ENCODE measurements around the gene PRSS33.
A peak's percentile ranks its signal among the peaks of the same experiment; 100 is the strongest.

The PRSS33 gene

GRCh38 chr16:2774161-2774891, 13.0 kb downstream of the PRSS33 start:
- intact Hi-C loops (cut with micrococcal nuclease) = no loop called here
- Mint-ChIP-seq H3K27me3 (no peaks in the 10 kb centered on the region), H3K27ac (peak overlapping the region; percentile 99), H3K4me1 (ENCODE audit: low read depth) (peaks cover 83% of the 10 kb centered on the region), H3K9me3 (no peaks in the 10 kb centered on the region), H3K36me3 (ENCODE audit: low read depth) (peaks cover 90% of the 10 kb centered on the region), H3K4me3 (no peak overlapping the region)

- no peaks in the 10 kb centered on the region for H3K9me3 Mint-ChIP-seq
- intact Hi-C loops (cut with micrococcal nuclease) = no loop called here
- H3K27ac Mint-ChIP-seq = peak overlapping the region; percentile 26
- H3K27me3 Mint-ChIP-seq = no peaks in the 10 kb centered on the region
- H3K36me3 Mint-ChIP-seq (ENCODE audit: low read depth) = peaks cover 95% of the 10 kb centered on the region
- no peak overlapping the region for H3K4me3 Mint-ChIP-seq
- peaks cover 83% of the 10 kb centered on the region for H3K4me1 Mint-ChIP-seq (ENCODE audit: low read depth)
These were observed 14.0 kb downstream of the PRSS33 start for GRCh38 chr16:2773188-2773968.

GRCh38 chr16:2771496-2772402, 15.6 kb downstream of the PRSS33 start:
- intact Hi-C loops (cut with micrococcal nuclease) = no loop called here
- no peaks in the 10 kb centered on the region for H3K27me3 Mint-ChIP-seq
- H3K4me3 Mint-ChIP-seq = no peak overlapping the region
- H3K4me1 Mint-ChIP-seq (ENCODE audit: low read depth) = peaks cover 94% of the 10 kb centered on the region
- peaks cover 95% of the 10 kb centered on the region for H3K36me3 Mint-ChIP-seq (ENCODE audit: low read depth)
- H3K27ac Mint-ChIP-seq = peak overlapping the region; percentile 26
- H3K9me3 Mint-ChIP-seq = no peaks in the 10 kb centered on the region

DNA sequence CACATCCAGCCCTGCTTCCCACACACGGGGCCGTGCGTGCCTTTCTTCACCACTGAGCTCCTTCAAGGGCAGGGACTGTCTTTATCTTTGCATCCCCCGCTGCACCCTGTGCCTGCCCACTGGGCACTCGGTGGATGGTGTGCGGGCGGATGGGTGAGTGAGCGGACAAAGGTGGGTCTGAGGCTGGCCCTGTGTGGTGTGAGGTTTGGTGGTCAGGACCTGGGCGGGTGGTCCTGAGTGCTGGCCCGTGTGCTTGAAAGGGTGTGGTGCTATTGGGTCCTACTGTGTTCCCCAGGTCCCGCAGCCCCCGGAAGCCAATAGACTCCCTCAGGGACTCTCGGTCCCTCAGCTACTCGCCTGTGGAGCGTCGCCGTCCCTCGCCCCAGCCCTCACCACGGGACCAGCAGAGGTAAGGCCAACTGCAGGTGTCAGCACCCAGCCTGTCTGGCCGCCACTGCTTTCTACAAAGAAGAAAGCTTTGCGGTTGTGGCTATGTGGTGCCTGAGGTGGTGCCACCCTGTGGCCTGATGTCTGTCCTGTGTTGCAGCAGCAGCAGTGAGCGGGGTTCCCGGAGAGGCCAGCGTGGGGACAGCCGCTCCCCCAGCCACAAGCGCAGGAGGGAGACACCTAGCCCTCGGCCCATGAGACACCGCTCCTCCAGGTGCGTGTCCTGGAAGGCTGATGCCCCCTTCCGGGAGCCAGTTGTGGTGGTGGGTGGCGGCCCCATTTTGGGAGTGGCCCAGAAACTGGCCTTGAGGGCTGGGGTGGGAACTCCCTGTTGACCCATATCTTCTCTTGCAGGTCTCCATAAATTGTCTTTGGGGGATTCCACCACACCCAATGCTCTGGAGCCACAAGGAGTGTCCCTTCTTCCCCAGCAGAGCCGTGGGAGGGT, 17.1 kb downstream of the PRSS33 start:
- H3K36me3 Mint-ChIP-seq (ENCODE audit: low read depth) = peaks cover 100% of the 10 kb centered on the region
- intact Hi-C loops (cut with micrococcal nuclease) = no loop called here
- no peaks in the 10 kb centered on the region for H3K27me3 Mint-ChIP-seq
- peaks cover 87% of the 10 kb centered on the region for H3K4me1 Mint-ChIP-seq (ENCODE audit: low read depth)
- H3K27ac Mint-ChIP-seq = peak overlapping the region; percentile 31
- H3K9me3 Mint-ChIP-seq = no peaks in the 10 kb centered on the region
- H3K4me3 Mint-ChIP-seq = no peak overlapping the region

DNA sequence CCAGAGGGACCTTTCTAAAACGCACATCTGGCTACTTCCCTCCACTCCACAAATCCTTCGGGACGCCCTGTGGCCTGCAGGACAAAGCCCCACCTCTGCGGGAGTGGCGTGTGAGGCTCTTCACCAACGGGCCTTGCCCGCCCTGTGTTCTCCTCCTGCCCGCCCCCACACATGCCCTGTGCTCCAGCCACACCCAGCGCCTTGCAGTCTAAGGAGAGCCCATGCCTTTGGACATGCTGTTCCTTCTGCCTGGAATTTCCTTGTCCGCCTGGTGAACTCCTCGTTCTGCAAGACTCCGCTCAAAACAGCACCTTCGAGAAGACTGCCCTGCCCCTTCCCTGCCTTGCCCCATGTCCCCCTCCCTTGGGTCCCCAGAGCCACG, 17.7 kb downstream of the PRSS33 start:
- intact Hi-C loops (cut with micrococcal nuclease) = no loop called here
- Mint-ChIP-seq H3K27ac (peak overlapping the region; percentile 25), H3K4me1 (ENCODE audit: low read depth) (peaks cover 80% of the 10 kb centered on the region), H3K4me3 (no peak overlapping the region), H3K36me3 (ENCODE audit: low read depth) (peaks cover 100% of the 10 kb centered on the region), H3K9me3 (no peaks in the 10 kb centered on the region), H3K27me3 (no peaks in the 10 kb centered on the region)

DNA sequence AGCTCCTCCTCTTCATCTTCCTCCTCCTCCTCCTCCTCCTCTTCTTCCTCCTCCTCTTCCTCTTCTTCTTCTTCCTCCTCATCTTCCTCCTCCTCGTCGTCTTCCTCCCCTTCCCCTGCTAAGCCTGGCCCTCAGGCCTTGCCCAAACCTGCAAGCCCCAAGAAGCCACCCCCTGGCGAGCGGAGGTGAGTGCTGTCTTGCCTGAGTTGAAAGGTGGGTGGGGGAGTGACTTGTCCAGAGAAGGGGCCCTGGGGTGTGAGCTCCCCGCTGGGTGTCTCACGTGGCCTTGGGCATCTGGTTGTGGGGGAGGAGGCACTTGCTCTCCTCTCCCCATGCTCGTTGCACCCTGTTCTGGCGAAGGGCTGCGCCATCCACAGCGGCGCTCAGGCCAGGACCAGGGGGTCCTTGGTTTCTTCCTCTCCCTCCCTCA, 18.2 kb downstream of the PRSS33 start:
- H3K9me3 Mint-ChIP-seq = no peaks in the 10 kb centered on the region
- peaks cover 75% of the 10 kb centered on the region for H3K4me1 Mint-ChIP-seq (ENCODE audit: low read depth)
- peaks cover 100% of the 10 kb centered on the region for H3K36me3 Mint-ChIP-seq (ENCODE audit: low read depth)
- intact Hi-C loops (cut with micrococcal nuclease) = no loop called here
- H3K27ac Mint-ChIP-seq = peak overlapping the region; percentile 25
- no peaks in the 10 kb centered on the region for H3K27me3 Mint-ChIP-seq
- H3K4me3 Mint-ChIP-seq = peak overlapping the region; percentile 37

DNA sequence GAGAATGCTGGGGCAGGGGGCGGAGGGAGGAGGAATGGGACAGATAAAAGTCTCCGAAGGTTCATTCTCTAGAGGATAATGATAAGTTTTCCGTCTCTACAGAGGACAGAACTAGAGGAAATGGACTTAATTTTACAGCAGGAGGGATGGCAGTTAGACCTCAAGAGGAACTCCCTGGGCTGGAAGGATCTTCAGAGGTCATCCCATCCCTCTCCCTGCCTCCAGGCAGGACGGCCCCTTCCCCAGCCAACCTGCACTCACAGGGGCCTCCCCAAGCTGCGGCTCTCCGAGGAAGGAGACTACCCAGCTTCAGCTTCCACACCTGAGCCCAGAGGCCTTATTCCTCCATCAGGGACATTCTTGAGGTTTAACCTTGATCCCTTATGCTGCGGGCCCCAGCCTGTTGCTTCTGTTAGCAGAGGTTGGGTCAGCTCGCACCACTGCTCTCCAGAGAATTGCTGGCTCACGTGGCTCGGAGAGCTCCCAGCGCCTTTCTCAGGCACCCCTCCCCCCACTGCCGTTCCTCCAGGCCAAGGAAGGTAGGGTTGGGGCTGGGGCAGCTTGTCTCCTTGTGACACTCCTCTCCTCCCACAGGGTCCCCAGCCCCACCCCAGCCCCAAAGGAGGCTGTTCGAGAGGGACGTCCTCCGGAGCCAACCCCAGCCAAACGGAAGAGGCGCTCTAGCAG, 18.8 kb downstream of the PRSS33 start:
- peaks cover 69% of the 10 kb centered on the region for H3K4me1 Mint-ChIP-seq (ENCODE audit: low read depth)
- no peaks in the 10 kb centered on the region for H3K9me3 Mint-ChIP-seq
- intact Hi-C loops (cut with micrococcal nuclease) = no loop called here
- H3K27me3 Mint-ChIP-seq = no peaks in the 10 kb centered on the region
- peak overlapping the region; percentile 25 for H3K27ac Mint-ChIP-seq
- H3K4me3 Mint-ChIP-seq = no peak overlapping the region
- H3K36me3 Mint-ChIP-seq (ENCODE audit: low read depth) = peaks cover 100% of the 10 kb centered on the region

GRCh38 chr16:2767891-2768290, 19.5 kb downstream of the PRSS33 start:
- Mint-ChIP-seq H3K27me3 (no peaks in the 10 kb centered on the region), H3K4me1 (ENCODE audit: low read depth) (peaks cover 64% of the 10 kb centered on the region), H3K4me3 (no peak overlapping the region), H3K27ac (peak overlapping the region; percentile 35), H3K9me3 (no peaks in the 10 kb centered on the region), H3K36me3 (ENCODE audit: low read depth) (peaks cover 100% of the 10 kb centered on the region)
- intact Hi-C loops (cut with micrococcal nuclease) = no loop called here

DNA sequence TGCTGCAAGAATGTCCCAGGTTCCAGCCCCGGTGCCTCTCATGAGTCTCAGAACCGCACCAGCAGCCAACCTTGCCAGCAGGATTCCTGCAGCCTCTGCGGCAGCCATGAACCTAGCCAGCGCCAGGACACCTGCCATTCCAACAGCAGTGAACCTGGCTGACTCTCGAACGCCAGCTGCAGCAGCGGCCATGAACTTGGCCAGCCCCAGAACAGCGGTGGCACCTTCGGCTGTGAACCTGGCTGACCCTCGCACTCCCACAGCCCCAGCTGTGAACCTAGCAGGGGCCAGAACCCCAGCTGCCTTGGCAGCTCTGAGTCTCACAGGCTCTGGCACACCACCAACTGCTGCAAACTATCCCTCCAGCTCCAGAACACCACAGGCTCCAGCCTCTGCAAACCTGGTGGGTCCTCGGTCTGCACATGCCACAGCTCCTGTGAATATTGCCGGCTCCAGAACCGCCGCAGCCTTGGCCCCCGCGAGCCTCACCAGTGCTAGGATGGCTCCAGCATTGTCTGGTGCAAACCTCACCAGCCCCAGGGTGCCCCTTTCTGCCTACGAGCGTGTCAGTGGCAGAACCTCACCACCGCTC, 20.1 kb downstream of the PRSS33 start:
- intact Hi-C loops (cut with micrococcal nuclease) = no loop called here
- Mint-ChIP-seq H3K9me3 (no peaks in the 10 kb centered on the region), H3K27ac (no peak overlapping the region), H3K27me3 (no peaks in the 10 kb centered on the region), H3K4me1 (ENCODE audit: low read depth) (peaks cover 57% of the 10 kb centered on the region), H3K36me3 (ENCODE audit: low read depth) (peaks cover 100% of the 10 kb centered on the region), H3K4me3 (no peak overlapping the region)

DNA sequence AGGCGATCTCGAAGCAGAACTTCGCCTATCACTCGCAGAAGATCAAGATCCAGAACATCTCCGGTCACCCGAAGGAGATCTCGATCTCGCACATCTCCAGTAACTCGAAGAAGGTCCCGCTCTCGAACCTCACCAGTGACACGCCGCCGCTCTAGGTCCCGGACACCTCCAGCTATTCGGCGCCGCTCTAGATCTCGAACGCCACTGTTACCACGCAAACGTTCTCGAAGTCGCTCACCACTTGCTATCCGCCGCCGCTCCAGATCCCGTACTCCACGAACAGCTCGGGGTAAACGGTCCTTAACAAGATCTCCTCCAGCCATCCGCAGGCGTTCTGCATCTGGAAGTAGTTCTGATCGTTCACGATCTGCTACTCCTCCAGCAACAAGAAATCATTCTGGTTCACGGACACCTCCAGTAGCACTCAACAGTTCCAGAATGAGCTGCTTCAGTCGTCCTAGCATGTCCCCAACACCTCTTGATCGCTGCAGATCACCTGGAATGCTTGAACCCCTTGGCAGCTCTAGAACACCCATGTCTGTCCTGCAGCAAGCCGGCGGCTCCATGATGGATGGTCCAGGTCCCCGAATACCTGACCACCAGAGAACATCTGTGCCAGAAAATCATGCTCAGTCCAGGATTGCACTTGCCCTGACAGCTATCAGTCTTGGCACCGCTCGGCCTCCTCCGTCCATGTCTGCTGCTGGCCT, 20.8 kb downstream of the PRSS33 start:
- intact Hi-C loops (cut with micrococcal nuclease) = no loop called here
- H3K9me3 Mint-ChIP-seq = no peaks in the 10 kb centered on the region
- peaks cover 51% of the 10 kb centered on the region for H3K4me1 Mint-ChIP-seq (ENCODE audit: low read depth)
- H3K4me3 Mint-ChIP-seq = no peak overlapping the region
- no peaks in the 10 kb centered on the region for H3K27me3 Mint-ChIP-seq
- H3K36me3 Mint-ChIP-seq (ENCODE audit: low read depth) = peaks cover 100% of the 10 kb centered on the region
- no peak overlapping the region for H3K27ac Mint-ChIP-seq

DNA sequence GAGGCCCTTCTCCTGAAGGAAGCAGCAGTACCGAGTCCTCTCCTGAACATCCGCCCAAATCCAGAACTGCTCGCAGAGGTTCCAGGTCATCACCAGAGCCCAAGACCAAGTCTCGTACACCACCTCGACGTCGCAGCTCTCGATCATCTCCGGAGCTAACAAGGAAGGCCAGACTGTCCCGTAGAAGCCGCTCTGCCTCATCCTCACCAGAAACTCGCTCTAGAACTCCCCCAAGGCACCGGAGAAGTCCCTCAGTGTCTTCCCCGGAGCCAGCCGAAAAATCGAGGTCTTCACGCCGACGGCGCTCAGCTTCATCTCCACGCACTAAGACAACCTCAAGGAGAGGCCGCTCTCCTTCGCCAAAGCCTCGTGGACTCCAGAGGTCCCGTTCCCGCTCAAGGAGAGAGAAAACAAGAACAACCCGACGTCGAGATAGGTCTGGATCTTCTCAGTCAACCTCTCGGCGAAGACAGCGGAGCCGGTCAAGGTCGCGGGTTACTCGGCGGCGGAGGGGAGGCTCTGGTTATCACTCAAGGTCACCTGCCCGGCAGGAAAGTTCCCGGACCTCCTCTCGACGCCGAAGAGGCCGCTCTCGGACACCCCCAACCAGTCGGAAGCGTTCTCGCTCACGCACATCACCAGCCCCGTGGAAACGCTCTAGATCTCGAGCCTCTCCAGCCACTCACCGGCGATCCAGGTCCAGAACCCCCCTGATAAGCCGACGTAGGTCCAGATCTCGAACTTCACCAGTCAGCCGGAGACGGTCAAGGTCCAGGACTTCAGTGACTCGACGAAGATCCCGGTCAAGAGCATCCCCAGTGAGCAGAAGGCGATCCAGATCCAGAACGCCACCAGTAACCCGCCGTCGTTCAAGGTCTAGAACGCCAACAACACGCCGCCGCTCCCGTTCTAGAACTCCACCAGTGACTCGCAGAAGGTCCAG, 21.6 kb downstream of the PRSS33 start:
- Mint-ChIP-seq H3K9me3 (no peaks in the 10 kb centered on the region), H3K4me1 (ENCODE audit: low read depth) (peaks cover 44% of the 10 kb centered on the region), H3K27ac (no peak overlapping the region), H3K36me3 (ENCODE audit: low read depth) (peaks cover 100% of the 10 kb centered on the region), H3K27me3 (no peaks in the 10 kb centered on the region), H3K4me3 (no peak overlapping the region)
- intact Hi-C loops (cut with micrococcal nuclease) = no loop called here
